K562 (cell line): ENCODE results near the gene GGPS1. TPM values are rescaled to one million over a fixed set of nuclear protein-coding genes. Genes with fewer than 3 reads are reported as not detected.

Source experiments
- ATAC-seq: fragments of 200-7000 bp; cut with Tn5 transposase; 3 replicates; pipeline ENCODE4 v1.9.1; 2020; ENCODE audit warnings: moderate library complexity
- BruUV-seq: library from RNA; stranded (reverse); fragments of 400-500 nt; replicated peaks from 2 replicates; lab custom pipeline; 2021; lab: Mats Ljungman, UMichigan
- CTCF ChIA-PET: fragments of 300-600 bp; formaldehyde crosslinking; extraction: SDS; loops from one replicate; lab custom pipeline; 2021; ENCODE audit warnings: low intra/inter-chr PET ratio; lab: Yijun Ruan, JAX
- POLR2A ChIA-PET: fragments of 300-600, 350-650 bp; sonication (Branson Sonifier 250); formaldehyde crosslinking; extraction: SDS; loops from one replicate; lab custom pipeline; 2021; ENCODE audit warnings: antibody characterized with exemption, inconsistent platforms; lab: Yijun Ruan, JAX
- DNase-seq, 4 experiments: peaks; one replicate each; pipeline versions ENCODE4 v3.0.0 to v3.0.0-alpha.2; 2011 to 2018; ENCODE audit warnings: low spot score in 3 of 4, mixed read lengths in 3 of 4; ENCODE audit errors: extremely low read depth in 1 of 4
- FAIRE-seq: peaks from 2 replicates; lab custom pipeline; 2011; peaks lifted over from hg19 to GRCh38; lab: Jason Lieb, UNC
- H2AFZ ChIP-seq: 2 replicates; pipeline ENCODE4 v1.6.0; 2011; ENCODE audit warnings: low read depth, low read length, control low read depth, inconsistent platforms
- H3K27ac ChIP-seq: fragments of 200-600 bp; 3 replicates; pipeline ENCODE4 v1.8.0; 2011; ENCODE audit warnings: low read depth, mild to moderate bottlenecking, control low read depth, inconsistent platforms, low read length, moderate library complexity, mixed read lengths; ENCODE audit errors: extremely low read depth
- H3K27me3 ChIP-seq, 2 experiments: fragments of 300-600 bp in 1 of 2; 2 replicates in 1 of 2; 3 replicates in 1 of 2; pipeline versions ENCODE4 v1.6.0 to v1.8.0; 2011; ENCODE audit warnings: inconsistent platforms in 2 of 2, low read length in 2 of 2, mild to moderate bottlenecking in 1 of 2, mixed read lengths in 1 of 2, moderate library complexity in 1 of 2; ENCODE audit not compliant: control insufficient read depth in 2 of 2, insufficient read depth in 2 of 2
- H3K36me3 ChIP-seq: fragments of 300-600 bp; 3 replicates; pipeline ENCODE4 v1.8.0; 2011; ENCODE audit warnings: mild to moderate bottlenecking, low read length, inconsistent platforms; ENCODE audit not compliant: control insufficient read depth, insufficient read depth
- H3K4me1 ChIP-seq, 2 experiments: fragments of 200-600 bp in 1 of 2; replicated peaks in 1 of 2; 2 replicates in 1 of 2; 3 replicates in 1 of 2; pipeline versions ENCODE4 v1.5.1 to v1.8.0; 2011; ENCODE audit warnings: inconsistent platforms in 2 of 2, low read length in 2 of 2, mild to moderate bottlenecking in 1 of 2, mixed read lengths in 1 of 2, moderate library complexity in 1 of 2; ENCODE audit not compliant: control insufficient read depth in 2 of 2, insufficient read depth in 2 of 2
- H3K4me2 ChIP-seq: 2 replicates; pipeline ENCODE4 v1.6.1; 2011; ENCODE audit warnings: low read length, control low read depth, inconsistent platforms, mixed read lengths; ENCODE audit not compliant: insufficient read depth
- H3K4me3 ChIP-seq: fragments of 200-600 bp; sonication (generic), shearing (Covaris generic); 2 replicates; pipeline ENCODE4 v1.5.1; 2016; ENCODE audit warnings: control low read depth, inconsistent platforms
- H3K79me2 ChIP-seq: fragments of 200-600 bp; 3 replicates; pipeline ENCODE4 v1.8.0; 2011; ENCODE audit warnings: low read length, inconsistent platforms; ENCODE audit not compliant: control insufficient read depth, insufficient read depth
- H3K9ac ChIP-seq, 2 experiments: 2 replicates each; pipeline versions ENCODE4 v1.6.0 to v1.6.1; 2011; ENCODE audit warnings: low read depth in 2 of 2, low read length in 2 of 2, control low read depth in 1 of 2, inconsistent platforms in 1 of 2, mild to moderate bottlenecking in 1 of 2, mixed read lengths in 1 of 2; ENCODE audit not compliant: insufficient read depth in 1 of 2
- H3K9me1 ChIP-seq: one replicate; pipeline ENCODE4 v1.6.0; 2011; ENCODE audit warnings: inconsistent platforms, mild to moderate bottlenecking, low read length, moderate library complexity; ENCODE audit not compliant: control insufficient read depth, insufficient read depth
- H3K9me3 ChIP-seq: replicated peaks from 2 replicates; pipeline ENCODE4 v1.5.1; 2011; ENCODE audit warnings: low read depth, low read length, inconsistent platforms; ENCODE audit not compliant: control insufficient read depth, insufficient read depth
- H4K20me1 ChIP-seq: replicated peaks from 2 replicates; pipeline ENCODE4 v1.6.1; 2011; ENCODE audit warnings: low read length, inconsistent platforms, mixed read lengths; ENCODE audit not compliant: control insufficient read depth, insufficient read depth
- CREM ChIP-seq: IDR thresholded peaks from 2 replicates; pipeline ENCODE4 v1.6.1; 2014; ENCODE audit warnings: antibody characterized with exemption, low read depth
- DIDO1 ChIP-seq: fragments of 450-650 bp; IDR thresholded peaks from 2 replicates; pipeline ENCODE4 v1.6.1; 2016; ENCODE audit warnings: low read depth, missing biosample characterization, missing genetic modification characterization
- HEY1 ChIP-seq: fragments of 250-450 bp; sonication (Bioruptor Pico); IDR thresholded peaks from 2 replicates; pipeline ENCODE4 v1.5.0; 2020; ENCODE audit warnings: mild to moderate bottlenecking, moderate library complexity, borderline replicate concordance
- MGA ChIP-seq: fragments of 450-650 bp; IDR thresholded peaks from 2 replicates; pipeline ENCODE4 v1.6.1; 2016; ENCODE audit warnings: mild to moderate bottlenecking, moderate library complexity
- POU5F1 ChIP-seq: fragments of 150-350 bp; IDR thresholded peaks from 2 replicates; pipeline ENCODE4 v1.6.1; 2014; ENCODE audit warnings: borderline replicate concordance, low read length, low read depth, mild to moderate bottlenecking; ENCODE audit not compliant: partially characterized antibody
- SREBF2 ChIP-seq: sonication (generic); formaldehyde crosslinking; IDR thresholded peaks from 2 replicates; pipeline ENCODE4 v1.4.0; 2020; ENCODE audit warnings: mild to moderate bottlenecking, missing genetic modification reagents
- TBP ChIP-seq: optimal IDR thresholded peaks from 2 replicates; pipeline ENCODE3; 2011; ENCODE audit warnings: low read depth, low read length, improper control_type of control experiment
- TRIM28 ChIP-seq: fragments of 450-650 bp; IDR thresholded peaks from 2 replicates; pipeline ENCODE4 v1.6.1; 2017
- TSC22D4 ChIP-seq: fragments of 450-650 bp; IDR thresholded peaks from 2 replicates; pipeline ENCODE4 v1.6.1; 2016; ENCODE audit warnings: missing genetic modification characterization, missing biosample characterization, control low read depth
- U2AF2 ChIP-seq: fragments of 200-400 bp; formaldehyde crosslinking; optimal IDR thresholded peaks from 2 replicates; pipeline ENCODE3; 2017; ENCODE audit warnings: low read depth, mild to moderate bottlenecking, low read length
- ZNF165 ChIP-seq: fragments of 250-450 bp; sonication (Bioruptor Pico); IDR thresholded peaks from 2 replicates; pipeline ENCODE4 v1.4.0; 2020; ENCODE audit warnings: borderline replicate concordance
- WGBS: fragments of 100-300 bp; shearing (Covaris generic); methylation state at CpG from one replicate; pipeline ENCODE4 v1.1.6; 2016; ENCODE audit warnings: low coverage, mixed read lengths; ENCODE audit not compliant: insufficient coverage; ENCODE audit errors: missing lambda C conversion rate; 5-methylcytosine and 5-hydroxymethylcytosine counted together
- in situ Hi-C: fragments of 300-500 bp; cut with MboI; formaldehyde crosslinking; loops from 4 replicates; pipeline ENCODE4 v1.15.0; 2018; ENCODE audit warnings: inconsistent platforms, mixed read lengths
- intact Hi-C: fragments of 100-400 bp; cut with micrococcal nuclease; formaldehyde crosslinking; loops from 2 replicates; pipeline ENCODE4 v1.14.2; 2022
- polyA plus RNA-seq, 8 experiments: library from polyadenylated mRNA; depleted of rRNA in 4 of 8; stranded (reverse) in 5 of 8; unstranded in 3 of 8; fragments of >200 nt; fragmentation: Nextera tagmentation in 2 of 8; fragmentation: Illumina TruSeq in 1 of 8; extraction: Ambion mirVana in 2 of 8; extraction: Trizol in 1 of 8; gene quantifications; 2 replicates each; pipeline versions ENCODE4 v1.2.1 to v1.2.3, GENCODE V29; 2011 to 2014; ENCODE audit warnings: inconsistent platforms in 1 of 8, missing spikeins in 1 of 8
- total RNA-seq, 7 experiments: library from RNA; depleted of rRNA in 6 of 7; stranded (reverse); fragments of >200 nt in 6 of 7; fragmentation: Illumina TruSeq in 2 of 7; extraction: Trizol in 2 of 7; gene quantifications; 2 replicates each; pipeline versions ENCODE4 v1.2.1 to v1.2.3, GENCODE V29; 2011 to 2021; ENCODE audit warnings: low replicate concordance in 1 of 7

GGPS1 gene
- total and polyA plus RNA-seq, 9 of the 15 experiments (the other 6 are each of a cell fraction or from before 2014, with no cell fraction given): 18.8 to 104 (median 56.3) TPM

GRCh38 chr1:235313931-235314678 is 14.3 kb upstream of the GGPS1 start:
- H3K9me1 ChIP-seq: no peaks in the 10 kb centered on the region
- H3K9ac ChIP-seq: no peak overlapping the region
- no peak for DNase-seq
- ChIA-PET POLR2A (interaction anchor here (0.6 to 7.3 kb wide), 7 partner anchors 8 to 124 kb away, joined by 3 to 38 read pairs (median 4); partner anchors contain the start of genes ARID4B and GGPS1), CTCF (no interaction called here)
- H3K27ac ChIP-seq: no peak overlapping the region
- 70% methylated on average over 4 of the region's 4 CpGs for WGBS
- intact Hi-C loops: no loop called here
- no peaks in the 10 kb centered on the region for H3K27me3 ChIP-seq
- no peak for FAIRE-seq
- H4K20me1 ChIP-seq: no peaks in the 10 kb centered on the region
- ATAC-seq: no peak
- no peak overlapping the region for H2AFZ ChIP-seq
- H3K9me3 ChIP-seq: no peaks in the 10 kb centered on the region
- in situ Hi-C loops: no loop called here
- H3K4me2 ChIP-seq: no peak overlapping the region
- no peak overlapping the region for H3K4me3 ChIP-seq
- no TSS peak for BruUV-seq
- H3K4me1 ChIP-seq: no peaks in the 10 kb centered on the region; a peak in 2 of 5 replicates
- H3K36me3 ChIP-seq: peaks cover 29% of the 10 kb centered on the region
- H3K79me2 ChIP-seq: peaks cover 89% of the 10 kb centered on the region
- TF ChIP-seq TSC22D4: no peak
- no peak for TF ChIP-seq U2AF2
- no peak for TF ChIP-seq HEY1 (CRISPR knock-in tag)
- TF ChIP-seq DIDO1: no peak
- TF ChIP-seq POU5F1: no peak
- no peak for TF ChIP-seq TRIM28
- TF ChIP-seq TBP: no peak
- TF ChIP-seq SREBF2: no peak
- no peak for TF ChIP-seq MGA
- no peak for TF ChIP-seq CREM
- TF ChIP-seq ZNF165 (CRISPR knock-in tag): no peak
